ENCODE measurements around the gene ZSCAN5A.

DNA sequence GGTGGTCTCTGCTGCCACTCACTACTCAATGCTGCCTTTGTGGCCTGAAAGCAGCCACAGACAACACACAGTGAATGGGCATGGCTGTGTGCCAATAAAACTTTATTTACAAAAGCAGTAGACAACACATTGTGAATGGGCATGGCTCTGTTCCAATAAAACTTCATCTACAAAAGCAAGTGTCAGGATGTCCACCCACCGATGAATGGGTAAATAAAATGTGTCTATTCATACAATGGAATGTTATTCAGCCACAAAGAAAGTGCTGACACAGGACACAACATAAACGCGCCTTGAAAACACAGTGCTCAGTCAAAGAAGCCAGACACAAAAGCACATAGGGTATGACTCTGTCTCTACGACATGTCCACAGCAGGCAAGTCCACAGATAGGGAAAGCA, 20.1 kb downstream of the ZSCAN5A start:
- TF ChIP-seq, protein P1, sequence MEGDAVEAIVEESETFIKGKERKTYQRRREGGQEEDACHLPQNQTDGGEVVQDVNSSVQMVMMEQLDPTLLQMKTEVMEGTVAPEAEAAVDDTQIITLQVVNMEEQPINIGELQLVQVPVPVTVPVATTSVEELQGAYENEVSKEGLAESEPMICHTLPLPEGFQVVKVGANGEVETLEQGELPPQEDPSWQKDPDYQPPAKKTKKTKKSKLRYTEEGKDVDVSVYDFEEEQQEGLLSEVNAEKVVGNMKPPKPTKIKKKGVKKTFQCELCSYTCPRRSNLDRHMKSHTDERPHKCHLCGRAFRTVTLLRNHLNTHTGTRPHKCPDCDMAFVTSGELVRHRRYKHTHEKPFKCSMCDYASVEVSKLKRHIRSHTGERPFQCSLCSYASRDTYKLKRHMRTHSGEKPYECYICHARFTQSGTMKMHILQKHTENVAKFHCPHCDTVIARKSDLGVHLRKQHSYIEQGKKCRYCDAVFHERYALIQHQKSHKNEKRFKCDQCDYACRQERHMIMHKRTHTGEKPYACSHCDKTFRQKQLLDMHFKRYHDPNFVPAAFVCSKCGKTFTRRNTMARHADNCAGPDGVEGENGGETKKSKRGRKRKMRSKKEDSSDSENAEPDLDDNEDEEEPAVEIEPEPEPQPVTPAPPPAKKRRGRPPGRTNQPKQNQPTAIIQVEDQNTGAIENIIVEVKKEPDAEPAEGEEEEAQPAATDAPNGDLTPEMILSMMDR (conservative IDR thresholded peaks at IDR 0.05; ENCODE audit: low read length) = no peak
- TF ChIP-seq EZH2phosphoT487 (IDR thresholded peaks at IDR 0.05; ENCODE audit: borderline replicate concordance, low read depth, low read length) = no peak

Data from OCI-LY7 (cell line).